Measurements from ENCODE around the gene ADH7. TPM values are rescaled to one million over a fixed set of nuclear protein-coding genes. Genes with fewer than 3 reads are reported as not detected.

Gene ADH7
- polyA plus RNA-seq, 3 donors = not detected

DNA sequence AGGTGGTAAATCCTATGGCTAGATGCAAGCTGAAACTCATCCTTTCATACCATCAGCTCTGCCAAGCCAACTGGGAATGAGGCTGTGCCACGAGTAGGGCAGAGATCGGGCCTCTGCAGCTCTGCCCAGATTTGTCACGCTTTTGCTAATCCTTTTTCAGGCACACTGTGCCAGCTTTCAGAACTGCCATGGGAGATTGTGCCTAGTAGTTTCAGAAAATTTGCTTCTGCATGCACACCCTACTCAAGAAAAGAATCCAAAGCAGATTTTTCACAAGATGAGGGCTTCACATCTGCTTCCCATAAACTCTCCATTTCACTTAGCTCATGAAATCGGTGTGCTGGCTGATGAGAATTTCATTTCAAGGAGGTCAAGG lies 3.3 kb upstream of the ADH7 start:
- no peaks in the 10 kb centered on the region for H3K27me3 ChIP-seq (ENCODE audit: control insufficient read depth in 2 of 2, insufficient read depth in 2 of 2, low read length in 2 of 2)
- no peaks in the 10 kb centered on the region for H3K36me3 Mint-ChIP-seq

DNA sequence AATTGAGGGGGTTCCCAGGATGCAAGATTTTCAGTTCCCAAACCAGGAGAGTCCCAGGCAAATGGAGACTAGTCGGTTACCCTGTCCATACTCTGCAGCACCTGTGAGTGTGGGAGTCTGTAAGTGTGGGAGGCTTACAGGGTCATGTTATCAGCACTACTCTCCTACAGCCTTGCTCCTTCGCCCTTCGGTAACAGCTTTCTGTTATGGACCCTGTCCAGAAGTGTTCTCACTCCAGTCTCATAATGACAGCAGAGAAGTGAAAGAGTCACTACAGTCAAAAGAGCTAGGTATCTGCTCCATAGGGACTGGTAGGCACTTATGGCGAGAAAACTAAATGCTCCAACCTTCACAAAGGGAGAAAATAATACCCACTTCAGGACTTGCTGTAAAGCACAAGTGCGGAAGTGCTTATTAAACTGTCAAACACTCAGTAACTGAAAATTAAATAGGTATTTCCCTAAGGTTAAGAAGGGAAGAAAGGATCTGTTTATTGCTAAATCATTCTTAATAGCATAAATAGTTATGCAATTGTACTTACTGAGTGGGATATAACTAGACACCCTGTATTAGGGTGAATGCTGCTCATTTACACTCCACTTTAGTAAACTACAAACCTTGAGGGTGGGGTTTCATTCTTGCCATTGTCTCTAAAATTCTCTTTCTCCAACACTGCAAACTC lies 2.7 kb upstream of the ADH7 start:
- no peaks in the 10 kb centered on the region for H3K4me1 ChIP-seq (ENCODE audit: control insufficient read depth in 1 of 2, insufficient read depth in 2 of 2, low read length in 2 of 2)
- H3K4me1 Mint-ChIP-seq = no peaks in the 10 kb centered on the region
- H3K27me3 Mint-ChIP-seq (ENCODE audit: low read depth in 3 of 3) = no peaks in the 10 kb centered on the region
- no peak overlapping the region for H3K9ac ChIP-seq (ENCODE audit: insufficient read depth, low read length, poor library complexity, severe bottlenecking)
- H3K27me3 ChIP-seq (ENCODE audit: control insufficient read depth in 2 of 2, insufficient read depth in 2 of 2, low read length in 2 of 2) = no peaks in the 10 kb centered on the region
- no peak overlapping the region for H3K4me2 ChIP-seq (replicated peaks; ENCODE audit: extremely low read depth, low read length, poor library complexity, severe bottlenecking)
- H3K9me3 ChIP-seq (replicated peaks in 1 of 2; ENCODE audit: control insufficient read depth in 1 of 2, insufficient read depth in 1 of 2, low read length in 2 of 2) = no peaks in the 10 kb centered on the region
- intact Hi-C loops (cut with micrococcal nuclease) = no loop called here
- no peak overlapping the region for H3K27ac ChIP-seq (ENCODE audit: low read depth in 1 of 2, low read length in 2 of 2)
- H2AFZ ChIP-seq (ENCODE audit: insufficient read depth, low read depth, low read length, poor library complexity, severe bottlenecking) = no peak overlapping the region
- H3K36me3 Mint-ChIP-seq = no peaks in the 10 kb centered on the region
- H3K9me3 Mint-ChIP-seq = peaks cover 0 to 3% (median 0%) of the 10 kb centered on the region in 7 donors
- DNase-seq = no peak
- H4K20me1 ChIP-seq (ENCODE audit: insufficient read depth, low read length) = no peaks in the 10 kb centered on the region
- TF ChIP-seq, protein P1, sequence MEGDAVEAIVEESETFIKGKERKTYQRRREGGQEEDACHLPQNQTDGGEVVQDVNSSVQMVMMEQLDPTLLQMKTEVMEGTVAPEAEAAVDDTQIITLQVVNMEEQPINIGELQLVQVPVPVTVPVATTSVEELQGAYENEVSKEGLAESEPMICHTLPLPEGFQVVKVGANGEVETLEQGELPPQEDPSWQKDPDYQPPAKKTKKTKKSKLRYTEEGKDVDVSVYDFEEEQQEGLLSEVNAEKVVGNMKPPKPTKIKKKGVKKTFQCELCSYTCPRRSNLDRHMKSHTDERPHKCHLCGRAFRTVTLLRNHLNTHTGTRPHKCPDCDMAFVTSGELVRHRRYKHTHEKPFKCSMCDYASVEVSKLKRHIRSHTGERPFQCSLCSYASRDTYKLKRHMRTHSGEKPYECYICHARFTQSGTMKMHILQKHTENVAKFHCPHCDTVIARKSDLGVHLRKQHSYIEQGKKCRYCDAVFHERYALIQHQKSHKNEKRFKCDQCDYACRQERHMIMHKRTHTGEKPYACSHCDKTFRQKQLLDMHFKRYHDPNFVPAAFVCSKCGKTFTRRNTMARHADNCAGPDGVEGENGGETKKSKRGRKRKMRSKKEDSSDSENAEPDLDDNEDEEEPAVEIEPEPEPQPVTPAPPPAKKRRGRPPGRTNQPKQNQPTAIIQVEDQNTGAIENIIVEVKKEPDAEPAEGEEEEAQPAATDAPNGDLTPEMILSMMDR (IDR thresholded peaks at IDR 0.05) = no peak
- H3K36me3 ChIP-seq (replicated peaks in 1 of 2; ENCODE audit: control insufficient read depth in 1 of 2, insufficient read depth in 2 of 2, low read length in 2 of 2) = no peaks in the 10 kb centered on the region
- H3K27ac Mint-ChIP-seq = no peak overlapping the region
- WGBS (ENCODE audit: insufficient coverage) = no CpG with 5 or more reads among the region's 5 CpGs
- no peak overlapping the region for H3K4me3 ChIP-seq (replicated peaks in 1 of 3; ENCODE audit: low read depth in 2 of 3, low read length in 3 of 3)
- no peaks in the 10 kb centered on the region for H3K79me2 ChIP-seq (ENCODE audit: insufficient read depth, low read length)
- H3K4me3 Mint-ChIP-seq = no peak overlapping the region

More for the DNA sequence above, 3.3 kb upstream of the ADH7 start:
- Mint-ChIP-seq H3K4me1 (no peaks in the 10 kb centered on the region), H3K4me3 (no peak overlapping the region), H3K27ac (no peak overlapping the region), H3K9me3 (peaks cover 0 to 3% (median 0%) of the 10 kb centered on the region in 7 donors), H3K27me3 (ENCODE audit: low read depth in 3 of 3) (no peaks in the 10 kb centered on the region)
- no peak overlapping the region for H2AFZ ChIP-seq (ENCODE audit: insufficient read depth, low read depth, low read length, poor library complexity, severe bottlenecking)
- H3K4me1 ChIP-seq (ENCODE audit: control insufficient read depth in 1 of 2, insufficient read depth in 2 of 2, low read length in 2 of 2) = no peaks in the 10 kb centered on the region
- H3K36me3 ChIP-seq (replicated peaks in 1 of 2; ENCODE audit: control insufficient read depth in 1 of 2, insufficient read depth in 2 of 2, low read length in 2 of 2) = no peaks in the 10 kb centered on the region
- no peak for DNase-seq
- no peaks in the 10 kb centered on the region for H3K9me3 ChIP-seq (replicated peaks in 1 of 2; ENCODE audit: control insufficient read depth in 1 of 2, insufficient read depth in 1 of 2, low read length in 2 of 2)
- 100% methylated on average over 1 of the region's 4 CpGs for WGBS (ENCODE audit: insufficient coverage)
- no peak overlapping the region for H3K27ac ChIP-seq (ENCODE audit: low read depth in 1 of 2, low read length in 2 of 2)
- TF ChIP-seq, protein P1 (IDR thresholded peaks at IDR 0.05) = no peak
- no peak overlapping the region for H3K4me2 ChIP-seq (replicated peaks; ENCODE audit: extremely low read depth, low read length, poor library complexity, severe bottlenecking)
- intact Hi-C loops (cut with micrococcal nuclease) = no loop called here
- H3K79me2 ChIP-seq (ENCODE audit: insufficient read depth, low read length) = no peaks in the 10 kb centered on the region
- H3K9ac ChIP-seq (ENCODE audit: insufficient read depth, low read length, poor library complexity, severe bottlenecking) = no peak overlapping the region
- no peak overlapping the region for H3K4me3 ChIP-seq (replicated peaks in 1 of 3; ENCODE audit: low read depth in 2 of 3, low read length in 3 of 3)
- H4K20me1 ChIP-seq (ENCODE audit: insufficient read depth, low read length) = no peaks in the 10 kb centered on the region
